ENCODE results near the gene MBP.

MBP gene

GRCh38 chr18:77060151-77060550 is 72.4 kb downstream of the MBP start:
- no peak for DNase-seq

DNA sequence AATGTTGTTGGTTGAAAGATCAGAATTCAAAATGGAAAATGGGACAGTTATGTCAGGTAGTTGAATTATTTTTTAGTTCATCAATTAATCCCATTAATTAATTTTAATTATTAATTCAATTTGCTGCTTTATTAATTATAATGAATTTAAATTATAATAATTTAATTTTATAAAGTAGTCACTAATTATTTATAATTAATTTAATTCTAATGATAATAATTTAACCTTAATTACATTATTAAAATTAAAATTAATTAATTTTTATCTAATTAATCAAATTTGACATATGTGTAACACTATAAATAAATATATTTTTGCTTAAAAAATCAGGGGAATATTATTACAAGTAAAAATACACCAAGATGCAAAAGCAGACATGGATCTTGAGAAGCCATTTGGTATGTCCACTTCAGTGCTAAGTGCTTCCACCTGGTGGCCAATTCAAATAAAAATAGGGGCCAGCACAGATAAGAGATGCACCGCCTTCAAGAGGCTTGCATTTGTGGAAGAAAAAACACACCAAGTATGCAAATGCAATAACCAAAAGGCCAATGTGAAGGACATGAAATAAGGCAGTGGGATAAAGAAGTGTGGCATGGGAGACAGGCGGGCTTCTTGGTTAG is 73.2 kb downstream of the MBP start:
- peak in 1 of 2 experiments; percentile 5 for DNase-seq

DNA sequence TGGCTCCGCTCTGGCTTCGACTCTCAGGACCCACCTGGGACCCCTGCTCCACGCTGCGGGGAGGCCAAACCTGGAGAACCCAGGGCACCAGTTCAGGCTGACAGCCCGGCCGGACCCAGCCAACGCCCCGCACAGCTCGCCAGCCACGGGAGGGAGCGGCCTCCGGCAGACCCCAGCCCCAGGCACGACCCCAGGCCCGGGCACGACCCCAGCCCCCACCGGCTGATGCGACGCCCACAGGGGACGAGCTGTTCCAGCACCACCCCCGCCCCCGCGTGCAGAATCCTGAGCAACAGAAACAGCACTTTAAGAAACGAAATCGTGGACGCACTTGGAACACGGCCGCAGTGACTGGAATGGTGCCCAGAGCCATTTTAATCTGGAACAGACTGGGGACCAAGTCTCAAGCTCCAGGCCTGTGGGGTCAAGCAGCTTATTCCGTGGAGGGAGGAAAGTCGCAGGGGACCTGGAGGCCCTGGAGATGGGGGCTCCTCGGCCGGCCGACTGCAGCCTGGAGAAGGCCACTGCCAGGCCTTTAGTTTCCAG is 74.2 kb downstream of the MBP start:
- DNase-seq, result no peak

GRCh38 chr18:77057006-77057395 is 75.6 kb downstream of the MBP start:
- DNase-seq, result peak; percentile 22 to 34

DNA sequence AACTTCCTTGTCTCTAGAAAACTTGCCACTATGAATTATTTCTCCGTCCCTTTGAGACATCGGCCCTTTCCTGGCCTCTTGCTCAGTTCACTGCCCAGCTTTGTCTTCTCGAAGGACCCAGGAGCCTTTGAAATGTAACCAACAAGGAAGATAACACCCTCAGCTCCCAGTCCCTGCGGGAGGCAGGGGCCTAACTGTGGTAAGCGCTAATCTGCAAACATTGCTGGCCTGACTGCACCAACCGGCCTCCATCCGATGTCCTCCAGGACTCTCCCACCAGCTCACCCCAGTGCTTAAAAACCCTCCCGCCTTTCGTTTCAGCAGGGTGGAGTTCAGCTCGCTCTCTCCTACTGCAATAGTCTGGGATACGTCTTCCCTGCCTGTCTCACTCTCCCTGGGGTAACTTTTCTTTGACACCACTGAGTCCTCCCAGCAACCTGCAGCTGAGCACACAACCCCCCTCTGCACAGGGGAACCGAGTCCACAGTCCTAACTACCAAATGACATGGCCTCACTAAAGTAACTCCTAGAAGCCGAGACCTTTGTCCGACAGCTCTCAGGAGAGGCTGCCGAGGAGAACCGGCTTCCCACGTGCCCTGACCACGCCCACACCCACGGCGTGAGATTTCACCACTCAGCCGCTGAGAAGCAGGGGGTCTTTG is 76.1 kb downstream of the MBP start:
- DNase-seq, result no peak

DNA sequence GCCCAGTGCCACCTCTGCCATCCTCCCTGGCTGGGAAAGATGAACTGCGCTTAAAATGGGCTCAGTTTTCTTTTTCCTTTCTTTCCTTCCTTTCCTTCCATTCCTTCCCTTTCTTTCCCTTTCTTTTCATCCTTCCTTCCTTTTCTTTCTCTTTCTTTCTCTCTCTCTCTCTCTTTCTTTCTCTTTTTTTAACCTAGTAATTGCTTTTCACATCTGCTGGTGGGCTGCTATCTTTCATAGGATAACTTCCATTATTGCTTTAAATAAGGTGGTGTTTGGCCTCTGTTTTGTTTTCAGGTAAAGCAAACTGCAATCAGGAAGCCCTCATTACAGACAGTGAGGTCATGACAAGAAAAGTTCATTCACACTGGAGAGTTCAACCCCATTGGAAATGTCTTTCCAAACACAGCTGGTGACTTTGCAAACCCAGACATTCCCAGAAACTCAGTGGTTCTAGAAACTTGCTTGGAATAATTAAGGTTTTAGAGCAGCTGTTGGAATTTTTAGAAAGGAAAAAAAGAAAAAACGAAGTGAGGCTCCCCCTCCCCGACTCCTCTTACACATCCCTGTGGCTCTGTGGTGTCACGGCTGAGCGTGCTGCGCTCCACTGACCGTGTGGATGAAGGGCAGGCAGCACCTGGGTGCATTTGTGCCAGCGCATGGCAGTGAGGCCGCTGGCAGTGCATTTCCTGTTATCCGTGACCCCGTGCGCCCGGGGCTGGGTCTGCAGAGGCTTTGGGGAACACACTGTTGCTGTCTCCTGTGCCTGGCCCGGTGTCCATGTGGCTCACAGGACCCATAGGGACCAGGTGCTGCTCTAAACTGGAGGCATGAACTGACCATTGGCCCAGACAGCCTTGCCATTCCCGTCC is 76.9 kb downstream of the MBP start:
- DNase-seq, result no peak

- DNase-seq, result peak; percentile 10 to 35
These were observed 77.8 kb downstream of the MBP start for GRCh38 chr18:77054606-77055428.

GRCh38 chr18:77054288-77054605 is 78.3 kb downstream of the MBP start:
- peak in 1 of 2 experiments; percentile 34 for DNase-seq

GRCh38 chr18:77053616-77054287 is 78.8 kb downstream of the MBP start:
- DNase-seq, result no peak

- no peak for DNase-seq
These were observed 79.6 kb downstream of the MBP start for GRCh38 chr18:77052983-77053309.

DNA sequence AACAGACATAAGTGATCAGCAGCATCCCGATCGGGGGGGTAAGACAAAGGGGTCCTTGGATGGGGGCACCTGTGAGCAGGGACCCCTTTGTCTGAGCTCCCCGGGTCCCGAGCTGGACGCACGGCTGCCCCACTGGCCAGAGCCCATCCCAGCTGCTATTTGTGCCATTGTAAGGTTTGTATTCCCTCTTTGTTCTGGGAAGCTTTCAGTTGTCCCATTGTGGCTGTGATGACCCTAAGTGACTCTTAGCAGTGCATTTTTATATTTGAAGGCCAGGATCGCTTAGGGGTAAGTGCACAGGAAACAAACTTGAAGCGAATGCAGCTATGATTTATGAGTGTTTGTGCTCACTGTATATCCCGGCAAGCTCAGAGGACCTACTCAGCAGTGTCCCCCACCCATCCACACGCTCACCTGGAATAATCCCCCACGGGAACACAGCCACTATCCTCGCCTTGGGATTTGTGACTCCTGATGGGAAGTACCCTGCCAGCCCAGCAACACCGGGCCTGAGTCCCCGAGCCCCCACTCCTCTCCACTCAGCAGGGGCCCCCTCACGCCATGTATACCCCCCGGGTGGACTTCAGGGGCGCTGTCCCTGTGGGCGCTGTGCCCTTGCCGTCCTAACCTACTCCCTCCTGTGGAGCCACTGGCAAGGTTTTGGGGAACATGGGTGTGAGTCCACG is 80.1 kb downstream of the MBP start:
- no peak for DNase-seq

DNA sequence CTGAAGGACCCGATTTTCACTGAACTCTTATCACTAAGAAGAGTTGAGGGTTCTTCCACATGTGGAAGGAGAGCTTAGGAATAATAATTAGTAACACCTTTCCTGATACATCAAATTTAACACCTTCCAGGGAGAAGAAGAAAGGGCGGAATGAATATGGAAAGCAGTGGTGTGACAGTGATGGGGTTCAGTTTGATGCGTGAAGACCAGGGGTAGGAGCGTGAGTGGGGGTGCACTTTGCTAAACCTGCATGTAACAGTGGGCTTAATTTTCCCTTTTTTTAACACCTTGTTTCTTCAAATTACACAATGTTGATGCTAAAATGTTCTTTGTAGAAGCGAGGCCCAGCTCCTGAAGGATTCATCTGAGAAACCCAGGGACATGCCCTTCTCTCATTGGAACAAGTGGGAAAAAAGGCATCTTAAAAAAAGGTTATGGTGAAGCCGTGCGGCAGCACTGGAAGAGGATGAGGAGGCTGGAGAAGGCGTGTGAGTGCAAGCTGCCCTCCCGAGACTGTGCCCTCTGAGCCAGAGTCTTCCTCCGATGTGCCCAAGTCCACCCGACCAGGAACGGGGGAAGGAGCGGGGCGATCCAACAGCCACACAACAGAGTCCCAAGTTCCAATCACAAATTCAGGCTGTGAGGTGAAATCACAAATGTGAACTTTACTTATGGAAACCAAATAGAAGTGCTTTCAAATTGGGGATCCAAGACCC is 80.8 kb downstream of the MBP start:
- no peak for DNase-seq

DNA sequence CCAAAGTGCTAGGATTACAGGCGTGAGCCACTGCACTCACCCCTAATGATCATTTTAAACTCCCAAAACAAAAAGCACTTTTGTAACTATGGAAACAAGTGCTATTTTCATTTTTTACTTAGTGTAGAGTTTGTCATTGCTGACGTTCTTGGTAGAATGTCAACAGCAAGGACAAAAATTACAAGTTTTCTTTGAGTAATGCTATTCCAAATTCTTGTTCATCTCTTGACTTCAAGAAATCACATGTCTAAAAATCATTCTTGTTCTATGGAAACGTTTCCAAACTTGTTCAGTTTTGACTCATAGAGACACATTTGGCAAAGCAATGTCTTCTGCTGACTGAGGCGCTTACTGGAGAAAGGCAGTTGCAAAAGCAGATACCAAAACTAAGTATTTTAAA is 82.6 kb downstream of the MBP start:
- no peak for DNase-seq

DNA sequence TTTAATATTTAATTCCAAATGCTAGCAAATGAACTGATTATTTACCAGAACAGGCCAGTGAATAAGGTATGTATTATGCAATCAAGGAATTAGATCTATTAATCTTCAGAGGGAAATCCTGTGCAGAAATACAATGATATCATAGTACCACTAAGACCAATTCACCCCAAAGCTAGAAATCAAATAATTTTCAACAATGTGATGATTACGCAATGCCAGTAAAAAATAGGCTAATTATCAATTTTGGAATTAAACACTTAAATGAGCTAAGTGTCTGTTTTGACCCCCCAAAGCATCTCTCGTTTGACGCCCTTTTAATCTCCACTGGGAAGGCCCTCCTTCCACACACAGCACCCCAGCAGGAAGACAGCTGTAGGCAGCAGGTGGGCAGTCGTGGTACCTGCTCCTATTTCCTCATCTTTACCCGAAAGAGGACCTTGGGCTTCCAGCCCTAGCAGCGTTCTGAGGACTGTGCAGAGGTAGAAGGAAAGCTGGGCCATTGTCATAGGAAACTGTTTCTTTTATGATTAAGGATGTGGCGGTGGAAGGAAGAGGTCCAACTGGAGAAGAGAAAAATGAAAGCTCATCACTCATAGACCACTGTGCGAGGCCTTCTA is 84.7 kb downstream of the MBP start:
- DNase-seq, result no peak

DNA sequence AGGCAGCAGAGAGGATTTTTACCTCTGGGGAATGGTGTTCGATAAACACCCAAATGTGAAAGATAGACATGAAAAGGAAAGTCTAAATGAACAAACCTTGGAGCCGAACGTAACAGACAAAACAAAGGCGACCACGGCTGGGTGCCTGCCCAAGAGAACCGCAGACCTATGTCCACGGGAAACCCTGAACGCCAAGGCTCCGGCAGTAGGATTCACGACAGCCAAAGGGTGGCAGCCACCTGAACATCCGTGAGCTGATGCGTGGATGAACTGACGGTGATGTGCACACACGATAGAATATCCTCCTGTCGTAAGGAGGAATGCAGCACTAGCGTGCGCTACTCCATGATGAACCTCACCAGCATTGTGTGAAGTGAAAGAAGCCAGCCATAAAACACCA is 85.6 kb downstream of the MBP start:
- no peak for DNase-seq

DNA sequence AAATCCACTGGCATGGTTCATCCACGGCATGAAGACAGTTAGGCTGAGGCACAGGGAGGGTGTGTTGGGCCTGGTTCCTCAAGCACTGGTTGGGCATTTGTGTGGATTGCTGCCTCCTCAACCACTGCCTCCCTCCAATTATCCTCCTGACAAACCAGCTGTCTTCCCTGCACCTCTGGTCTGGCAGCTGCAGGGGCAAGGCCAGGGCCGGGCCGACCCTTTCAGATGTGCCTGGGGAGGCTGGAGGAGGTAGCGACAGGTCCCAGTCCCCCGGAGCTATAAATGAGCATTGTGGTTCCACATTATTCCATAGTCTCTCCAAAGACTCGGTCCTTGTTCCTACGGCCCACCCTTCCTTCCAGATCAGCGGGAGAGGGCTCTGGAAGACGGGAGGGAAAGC is 86.2 kb downstream of the MBP start:
- DNase-seq, result no peak

DNA sequence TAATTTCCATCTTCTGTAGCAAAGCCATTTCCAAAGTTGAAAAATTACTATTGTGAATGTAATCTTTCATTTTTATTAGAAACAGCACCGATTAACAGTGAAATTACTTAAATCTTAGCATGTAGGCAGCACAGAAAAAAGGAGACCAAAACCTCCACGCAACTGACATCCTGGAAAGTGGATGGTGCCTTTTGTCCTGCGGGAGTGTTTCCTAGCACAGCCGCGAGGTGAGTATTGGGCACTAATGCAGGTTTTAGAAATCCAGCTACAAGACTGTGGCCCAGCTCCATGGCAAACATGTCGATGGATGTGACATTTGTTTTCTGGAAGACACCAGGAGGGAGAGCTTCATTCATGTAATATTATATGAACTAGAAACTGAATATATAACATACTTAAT is 86.9 kb downstream of the MBP start:
- no peak for DNase-seq

- DNase-seq, result no peak
These were observed 87.5 kb downstream of the MBP start for GRCh38 chr18:77044866-77045664.

- DNase-seq, result no peak
These were observed 88.9 kb downstream of the MBP start for GRCh38 chr18:77043541-77044280.
